Measurements from ENCODE around the gene NEUROD2.

Gene NEUROD2

DNA sequence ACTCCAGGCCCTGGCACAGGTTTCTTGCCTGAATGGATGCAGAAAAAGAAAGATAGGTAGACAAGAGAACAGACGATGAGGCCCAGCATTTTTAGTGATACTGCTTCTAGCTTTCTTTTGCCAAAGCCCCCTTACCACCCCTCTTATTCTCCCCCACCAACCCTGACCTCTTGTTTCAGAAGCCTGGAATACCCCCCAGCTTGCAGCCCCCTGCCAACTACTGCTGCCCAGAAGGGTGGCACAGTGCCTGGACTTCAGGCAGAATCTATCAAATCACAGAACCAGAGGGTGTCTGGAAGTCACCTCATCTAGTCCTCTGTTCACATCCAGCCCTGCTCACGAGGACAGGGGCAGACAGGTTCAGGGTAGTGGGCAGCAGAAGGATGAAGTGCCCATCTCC lies 35.6 kb downstream of the NEUROD2 start:
- TF ChIP-seq, protein P1, sequence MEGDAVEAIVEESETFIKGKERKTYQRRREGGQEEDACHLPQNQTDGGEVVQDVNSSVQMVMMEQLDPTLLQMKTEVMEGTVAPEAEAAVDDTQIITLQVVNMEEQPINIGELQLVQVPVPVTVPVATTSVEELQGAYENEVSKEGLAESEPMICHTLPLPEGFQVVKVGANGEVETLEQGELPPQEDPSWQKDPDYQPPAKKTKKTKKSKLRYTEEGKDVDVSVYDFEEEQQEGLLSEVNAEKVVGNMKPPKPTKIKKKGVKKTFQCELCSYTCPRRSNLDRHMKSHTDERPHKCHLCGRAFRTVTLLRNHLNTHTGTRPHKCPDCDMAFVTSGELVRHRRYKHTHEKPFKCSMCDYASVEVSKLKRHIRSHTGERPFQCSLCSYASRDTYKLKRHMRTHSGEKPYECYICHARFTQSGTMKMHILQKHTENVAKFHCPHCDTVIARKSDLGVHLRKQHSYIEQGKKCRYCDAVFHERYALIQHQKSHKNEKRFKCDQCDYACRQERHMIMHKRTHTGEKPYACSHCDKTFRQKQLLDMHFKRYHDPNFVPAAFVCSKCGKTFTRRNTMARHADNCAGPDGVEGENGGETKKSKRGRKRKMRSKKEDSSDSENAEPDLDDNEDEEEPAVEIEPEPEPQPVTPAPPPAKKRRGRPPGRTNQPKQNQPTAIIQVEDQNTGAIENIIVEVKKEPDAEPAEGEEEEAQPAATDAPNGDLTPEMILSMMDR (IDR thresholded peaks at IDR 0.05; ENCODE audit: low read depth, low read length), result no peak
- H3K4me3 ChIP-seq (ENCODE audit: low read depth, low read length), result no peak overlapping the region

DNA sequence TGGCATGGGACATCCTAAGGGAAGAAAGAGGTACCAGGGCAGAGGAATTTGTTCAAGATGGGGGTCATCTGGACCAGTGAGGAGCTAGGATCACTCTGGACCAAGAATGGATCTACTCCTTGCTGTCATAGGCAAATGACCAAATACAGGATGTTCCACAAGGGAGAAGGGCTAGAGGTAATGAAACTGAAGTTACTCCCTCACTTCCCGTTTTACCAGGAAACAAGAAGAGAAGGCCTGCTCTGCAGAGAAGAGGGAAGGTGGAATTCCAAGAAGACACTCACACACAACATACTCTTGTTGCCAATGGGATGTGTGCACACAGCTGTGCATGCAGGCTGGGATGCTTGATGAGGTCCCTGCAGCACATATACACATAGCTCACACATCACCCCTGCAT lies 38.6 kb downstream of the NEUROD2 start:
- TF ChIP-seq, protein P1 (IDR thresholded peaks at IDR 0.05; ENCODE audit: low read depth, low read length), result no peak
- H3K4me3 ChIP-seq (ENCODE audit: low read depth, low read length), result no peak overlapping the region

DNA sequence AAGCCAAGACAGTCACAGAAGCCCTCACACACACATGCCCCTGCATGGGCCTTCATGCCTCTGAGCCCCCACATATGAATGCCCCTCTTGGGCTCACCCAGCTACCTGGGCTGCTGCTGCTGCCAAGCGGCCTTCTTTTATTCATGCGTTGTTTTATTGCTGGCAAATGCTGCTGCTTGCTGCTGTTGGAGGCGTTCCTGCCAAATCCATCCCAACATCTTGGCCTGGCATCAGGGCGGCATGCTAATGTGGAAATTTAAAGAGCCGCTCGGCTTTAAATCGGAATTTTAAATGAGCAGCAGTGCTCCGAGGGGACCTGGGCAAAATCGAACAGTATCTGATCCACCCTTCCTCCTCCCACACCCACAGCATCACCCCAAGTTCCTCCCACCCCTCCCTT lies 39.0 kb downstream of the NEUROD2 start:
- no peak overlapping the region for H3K4me3 ChIP-seq (ENCODE audit: low read depth, low read length)

DNA sequence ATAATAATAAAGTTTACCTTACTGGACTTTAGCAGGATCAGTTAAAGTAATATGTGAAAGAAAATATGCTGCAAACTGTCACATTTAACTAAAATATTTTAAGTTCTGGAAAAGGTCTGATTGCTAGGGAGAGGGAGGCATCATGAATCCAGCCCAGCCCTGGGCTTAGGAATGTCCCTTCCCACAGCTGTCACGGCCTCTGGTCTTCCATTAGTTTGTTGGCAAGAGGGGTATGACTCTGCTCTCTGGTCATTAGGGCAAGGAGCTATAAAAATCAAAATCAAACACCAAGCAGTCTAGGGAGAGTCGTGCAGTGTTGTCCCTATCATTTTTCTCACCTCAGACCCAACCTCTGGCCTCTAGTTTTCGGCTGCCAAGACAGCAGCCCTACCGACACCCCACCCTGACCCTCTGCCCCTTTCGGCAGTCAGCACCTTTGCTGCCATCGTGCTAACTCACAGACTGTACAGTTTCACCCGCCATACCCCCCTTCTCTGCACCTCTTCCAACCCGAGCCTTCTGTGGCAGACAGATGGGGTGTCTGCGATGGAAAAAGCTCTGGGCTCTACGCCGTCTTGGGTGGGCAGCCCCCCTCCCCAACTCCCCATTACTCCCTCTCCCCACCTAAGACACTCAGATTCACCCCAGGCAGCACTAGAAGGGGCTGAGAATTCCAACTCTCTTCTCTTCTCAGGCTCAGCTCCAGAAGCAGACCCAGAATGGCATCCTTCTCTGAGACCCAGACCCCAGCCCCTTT lies 41.4 kb downstream of the NEUROD2 start:
- TF ChIP-seq, protein P1 (IDR thresholded peaks at IDR 0.05; ENCODE audit: low read depth, low read length), result no peak

More for the DNA sequence above, 39.0 kb downstream of the NEUROD2 start:
- TF ChIP-seq, protein P1 (IDR thresholded peaks at IDR 0.05; ENCODE audit: low read depth, low read length), result no peak

DNA sequence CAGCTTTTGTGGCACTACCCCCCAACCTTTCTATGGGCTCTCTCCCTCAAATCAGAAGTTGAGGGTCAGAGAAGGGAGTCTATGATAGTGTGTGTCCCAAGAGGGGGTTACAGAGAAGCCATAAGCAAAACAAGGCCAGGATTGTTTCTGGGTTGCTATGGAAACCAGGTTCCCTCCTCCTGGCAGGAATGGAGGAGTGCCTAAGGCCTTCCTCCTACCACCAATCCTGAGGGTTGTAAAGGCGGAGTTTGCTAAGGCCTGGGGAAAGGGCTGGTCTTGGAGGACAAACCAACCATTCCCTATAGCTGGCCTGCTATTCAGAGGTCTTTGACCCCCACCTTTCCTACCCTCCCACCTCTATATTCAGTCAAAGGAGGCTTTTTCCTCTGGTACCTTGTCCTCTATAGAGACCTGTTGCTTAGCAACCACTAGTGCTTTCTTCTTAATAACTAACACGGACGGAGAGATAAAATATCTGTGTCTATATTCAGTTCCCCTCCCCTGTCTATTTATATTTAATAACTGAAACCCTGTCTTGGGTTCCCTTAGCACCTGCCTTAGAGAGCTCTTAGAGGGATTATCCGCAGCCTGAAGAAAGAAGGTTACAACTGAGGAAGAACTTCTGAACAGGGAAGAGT lies 43.4 kb downstream of the NEUROD2 start:
- no peak overlapping the region for H3K4me3 ChIP-seq (ENCODE audit: low read depth, low read length)
- TF ChIP-seq, protein P1 (IDR thresholded peaks at IDR 0.05; ENCODE audit: low read depth, low read length), result no peak

More for the DNA sequence above, 41.4 kb downstream of the NEUROD2 start:
- H3K4me3 ChIP-seq (ENCODE audit: low read depth, low read length), result no peak overlapping the region

DNA sequence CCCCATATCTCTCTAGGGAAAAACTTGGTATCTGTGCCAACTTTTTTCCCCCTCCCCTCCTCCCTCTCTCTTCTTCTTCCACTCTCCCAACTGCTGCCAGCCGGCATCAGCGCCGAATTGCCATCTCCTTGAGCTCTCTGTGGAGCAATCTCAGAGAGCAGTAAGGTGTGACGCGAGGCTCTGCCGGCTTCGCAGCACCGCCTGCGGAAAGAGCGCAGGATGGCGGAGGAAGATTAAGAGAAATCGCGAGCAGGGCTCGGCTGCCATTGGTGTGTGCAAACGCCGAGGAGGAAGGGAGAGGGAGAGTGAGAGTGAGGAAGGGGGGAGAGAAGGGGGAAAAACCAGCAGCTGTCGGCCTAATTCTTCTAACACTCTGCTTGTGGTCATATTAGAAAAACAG lies 44.2 kb downstream of the NEUROD2 start:
- no peak overlapping the region for H3K4me3 ChIP-seq (ENCODE audit: low read depth, low read length)
- TF ChIP-seq, protein P1 (IDR thresholded peaks at IDR 0.05; ENCODE audit: low read depth, low read length), result no peak

DNA sequence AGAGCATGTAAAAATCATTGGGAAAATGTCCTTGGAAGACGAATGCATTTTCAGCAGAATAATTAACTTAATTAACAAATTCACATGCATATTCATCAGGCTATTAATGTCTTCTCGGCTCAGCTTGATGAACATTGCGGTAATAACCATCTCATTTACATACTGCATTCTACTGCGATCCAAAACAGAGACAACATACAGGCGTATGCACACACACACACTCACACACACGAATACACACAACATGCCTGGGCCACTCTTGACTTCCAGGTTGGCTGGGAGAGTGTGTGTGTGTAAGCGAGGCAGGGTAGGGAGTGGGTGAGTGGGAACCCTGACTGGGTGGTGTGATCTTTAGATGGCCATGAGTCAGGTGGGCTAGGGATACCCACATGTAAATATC lies 44.7 kb downstream of the NEUROD2 start:
- H3K4me3 ChIP-seq (ENCODE audit: low read depth, low read length), result no peak overlapping the region
- TF ChIP-seq, protein P1 (IDR thresholded peaks at IDR 0.05; ENCODE audit: low read depth, low read length), result no peak
